ENCODE results near the gene CPSF4.
"Not testable (repeated sequence)": the region's sequence is repeated elsewhere in the genome, so short reads cannot be mapped to it uniquely, and the experiment has no call there.

Gene CPSF4

GRCh38 chr7:99408379-99409191 is 30.2 kb upstream of the CPSF4 start, which contains the start of the genes BUD31 and PDAP1:
TSS of gene BUD31 (plus strand) at chr7:99408969. CDS start at chr7:99411093, 2,124 bp downstream.
TSS of gene PDAP1 (minus strand) at chr7:99408597. CDS start at chr7:99408548, 49 bp downstream.
- DNase-seq (ENCODE audit: low read depth): peak; percentile 95

- DNase-seq (ENCODE audit: low read depth): no peak
Observed at GRCh38 chr7:99409192-99409572, 29.6 kb upstream of the CPSF4 start.

GRCh38 chr7:99409806-99410205 is 28.9 kb upstream of the CPSF4 start:
- DNase-seq (ENCODE audit: low read depth): no peak

- DNase-seq (ENCODE audit: low read depth): no peak
Observed at GRCh38 chr7:99410635-99411034, 28.1 kb upstream of the CPSF4 start.

- DNase-seq (ENCODE audit: low read depth): peak; percentile 49
Observed at GRCh38 chr7:99415513-99416127, 23.1 kb upstream of the CPSF4 start.

GRCh38 chr7:99418260-99418659 is 20.5 kb upstream of the CPSF4 start:
- DNase-seq (ENCODE audit: low read depth): no peak

GRCh38 chr7:99419323-99420021 is 19.3 kb upstream of the CPSF4 start:
- DNase-seq (ENCODE audit: low read depth): no peak

GRCh38 chr7:99420213-99420612 is 18.5 kb upstream of the CPSF4 start:
- no peak for DNase-seq (ENCODE audit: low read depth)

- DNase-seq (ENCODE audit: low read depth): no peak
Observed at GRCh38 chr7:99420986-99421385, 17.8 kb upstream of the CPSF4 start.

- DNase-seq (ENCODE audit: low read depth): no peak
Observed at GRCh38 chr7:99422186-99422585, 16.6 kb upstream of the CPSF4 start.

- no peak for DNase-seq (ENCODE audit: low read depth)
Observed at GRCh38 chr7:99422625-99423024, 16.1 kb upstream of the CPSF4 start.

GRCh38 chr7:99424932-99425730 is 13.6 kb upstream of the CPSF4 start:
- DNase-seq (ENCODE audit: low read depth): no peak

GRCh38 chr7:99428972-99429566 is 9.7 kb upstream of the CPSF4 start:
- no peak for DNase-seq (ENCODE audit: low read depth)

GRCh38 chr7:99429756-99430155 is 9.0 kb upstream of the CPSF4 start:
- DNase-seq (ENCODE audit: low read depth): no peak

- not testable (repeated sequence) for DNase-seq (ENCODE audit: low read depth)
Observed at GRCh38 chr7:99431756-99432540, 6.8 kb upstream of the CPSF4 start.

GRCh38 chr7:99433158-99433557 is 5.6 kb upstream of the CPSF4 start:
- DNase-seq (ENCODE audit: low read depth): no peak

GRCh38 chr7:99437946-99438572 is 684 bp upstream of the CPSF4 start:
- no peak for DNase-seq (ENCODE audit: low read depth)

GRCh38 chr7:99440195-99440594 is 1.5 kb downstream of the CPSF4 start:
- peak; percentile 33 for DNase-seq (ENCODE audit: low read depth)

- DNase-seq (ENCODE audit: low read depth): no peak
Observed at GRCh38 chr7:99446096-99446495, 7.4 kb downstream of the CPSF4 start.

- DNase-seq (ENCODE audit: low read depth): no peak
Observed at GRCh38 chr7:99447943-99448342, 9.2 kb downstream of the CPSF4 start.
